Measurements from ENCODE around the gene CDH2. TPM values are rescaled to one million over a fixed set of nuclear protein-coding genes. Genes with fewer than 3 reads are reported as not detected.

The CDH2 gene
- total and polyA plus RNA-seq, 7 experiments from 2014 or later, result 0.05 to 0.45 (median 0.19) TPM; not detected in 2

DNA sequence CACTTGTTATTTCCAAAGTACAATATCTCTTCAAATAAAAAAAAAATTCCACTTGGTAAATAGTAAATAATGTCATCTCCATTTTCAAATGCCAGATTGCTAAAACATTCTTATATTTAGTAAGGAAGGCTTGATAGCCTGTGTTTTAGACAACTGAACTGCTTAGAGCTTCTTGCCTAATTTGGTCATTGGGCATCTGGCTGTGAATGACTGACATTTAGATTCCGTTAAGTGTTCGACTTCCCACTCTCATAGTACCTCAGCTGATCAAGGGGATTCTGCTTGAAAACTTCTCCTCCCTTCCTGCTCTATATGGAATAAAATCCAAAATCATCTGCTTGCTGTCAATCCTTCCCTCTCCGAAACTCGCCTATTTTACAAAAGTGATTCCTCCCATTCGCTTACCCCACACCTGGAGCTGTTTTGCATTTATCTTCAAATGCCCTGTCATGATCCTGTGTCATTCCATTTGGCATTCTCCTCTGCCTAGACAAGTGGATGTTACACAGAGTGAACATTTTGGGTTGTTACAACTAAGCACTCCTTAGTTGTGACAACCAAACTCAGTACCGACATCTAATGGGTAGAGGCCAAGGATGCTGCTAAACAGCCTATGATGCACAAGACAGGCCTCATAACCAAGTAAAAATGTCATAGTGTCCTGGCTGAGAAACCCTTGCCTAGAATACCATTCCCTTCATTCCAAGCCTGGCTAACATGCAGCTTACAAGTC, 181.0 kb downstream of the CDH2 start:
- Mint-ChIP-seq H3K27me3 (no peaks in the 10 kb centered on the region), H3K27ac (no peak overlapping the region), H3K36me3 (peaks cover 0 to 3% (median 0%) of the 10 kb centered on the region in 5 donors), H3K9me3 (peaks cover 0 to 12% (median 3%) of the 10 kb centered on the region in 11 donors), H3K4me1 (no peaks in the 10 kb centered on the region), H3K4me3 (no peak overlapping the region)
- H3K4me1 ChIP-seq (ENCODE audit: control insufficient read depth in 2 of 2, insufficient read depth in 2 of 2, low read length in 2 of 2), result no peaks in the 10 kb centered on the region
- H3K4me3 ChIP-seq (ENCODE audit: low read length), result no peak overlapping the region
- CTCF ChIA-PET, result no interaction called here
- no peak for DNase-seq
- no peaks in the 10 kb centered on the region for H3K36me3 ChIP-seq (ENCODE audit: control insufficient read depth in 2 of 3, insufficient read depth in 3 of 3, low read length in 3 of 3)
- no peaks in the 10 kb centered on the region for H3K27me3 ChIP-seq (ENCODE audit: control insufficient read depth in 2 of 2, insufficient read depth in 2 of 2, low read length in 2 of 2)
- POLR2A ChIA-PET, result no interaction called here
- intact Hi-C loops (cut with micrococcal nuclease), result no loop called here
- no peak for ATAC-seq
- H3K27ac ChIP-seq (ENCODE audit: low read depth, low read length), result no peak overlapping the region
- peaks cover 0 to 2% (median 0%) of the 10 kb centered on the region in 3 experiments for H3K9me3 ChIP-seq (ENCODE audit: control insufficient read depth in 2 of 3, low read length in 3 of 3)

DNA sequence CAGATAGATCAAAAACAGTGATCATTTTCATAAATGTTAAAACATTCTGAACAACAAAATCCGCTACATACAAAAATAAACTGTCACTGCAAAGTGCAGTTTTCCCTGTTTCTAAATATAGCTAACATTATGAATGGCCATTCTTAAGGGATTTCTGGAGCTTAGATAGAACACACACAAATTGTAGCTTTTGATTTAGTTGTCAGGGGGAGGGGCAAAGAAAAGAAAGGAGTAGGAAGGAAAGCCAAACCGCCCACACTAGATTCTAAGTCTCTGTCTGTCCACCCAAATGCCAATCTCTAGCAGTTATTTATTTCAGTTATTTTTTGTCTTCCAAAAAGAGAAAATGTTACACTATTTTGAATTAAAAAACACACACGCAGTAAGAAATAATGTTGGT, 182.4 kb downstream of the CDH2 start:
- H3K36me3 ChIP-seq (ENCODE audit: control insufficient read depth in 2 of 3, insufficient read depth in 3 of 3, low read length in 3 of 3), result no peaks in the 10 kb centered on the region
- ChIA-PET POLR2A (no interaction called here), CTCF (no interaction called here)
- no peak overlapping the region for H3K4me3 ChIP-seq (ENCODE audit: low read length)
- Mint-ChIP-seq H3K4me3 (no peak overlapping the region), H3K27me3 (no peaks in the 10 kb centered on the region), H3K9me3 (peaks cover 0 to 12% (median 3%) of the 10 kb centered on the region in 11 donors), H3K36me3 (peaks cover 0 to 3% (median 0%) of the 10 kb centered on the region in 5 donors), H3K4me1 (no peaks in the 10 kb centered on the region), H3K27ac (no peak overlapping the region)
- no peaks in the 10 kb centered on the region for H3K27me3 ChIP-seq (ENCODE audit: control insufficient read depth in 2 of 2, insufficient read depth in 2 of 2, low read length in 2 of 2)
- H3K27ac ChIP-seq (ENCODE audit: low read depth, low read length), result no peak overlapping the region
- no peak for DNase-seq
- ATAC-seq, result no peak
- peaks cover 0 to 2% (median 0%) of the 10 kb centered on the region in 3 experiments for H3K9me3 ChIP-seq (ENCODE audit: control insufficient read depth in 2 of 3, low read length in 3 of 3)
- H3K4me1 ChIP-seq (ENCODE audit: control insufficient read depth in 2 of 2, insufficient read depth in 2 of 2, low read length in 2 of 2), result no peaks in the 10 kb centered on the region
- intact Hi-C loops (cut with micrococcal nuclease), result no loop called here

DNA sequence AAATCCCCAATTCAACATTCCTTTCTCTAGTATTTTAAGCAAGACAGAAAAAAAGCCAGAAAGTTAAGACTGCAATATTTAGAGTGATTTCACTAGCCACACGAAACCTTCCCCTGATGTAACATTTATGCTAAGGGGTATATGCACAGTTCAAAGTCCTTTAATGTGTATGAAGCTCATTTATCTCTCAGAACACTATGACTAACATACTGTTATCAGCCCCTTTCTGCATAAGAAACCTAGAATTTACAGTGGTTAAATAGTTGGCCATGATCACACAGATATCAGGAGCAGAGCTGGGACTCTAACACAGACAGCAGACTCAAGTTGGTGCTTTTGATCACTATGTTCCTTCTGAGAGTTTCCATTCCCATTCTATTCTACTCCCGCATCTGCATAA, 185.5 kb downstream of the CDH2 start:
- ATAC-seq, result no peak
- intact Hi-C loops (cut with micrococcal nuclease), result no loop called here
- no peak for DNase-seq
- H3K4me1 Mint-ChIP-seq, result no peaks in the 10 kb centered on the region
- Histone ChIP-seq H3K9me3 (ENCODE audit: control insufficient read depth in 2 of 3, low read length in 3 of 3) (no peaks in the 10 kb centered on the region), H3K27me3 (ENCODE audit: control insufficient read depth in 2 of 2, insufficient read depth in 2 of 2, low read length in 2 of 2) (no peaks in the 10 kb centered on the region), H3K4me1 (ENCODE audit: control insufficient read depth in 2 of 2, insufficient read depth in 2 of 2, low read length in 2 of 2) (no peaks in the 10 kb centered on the region), H3K4me3 (ENCODE audit: low read length) (no peak overlapping the region), H3K36me3 (ENCODE audit: control insufficient read depth in 2 of 3, insufficient read depth in 3 of 3, low read length in 3 of 3) (no peaks in the 10 kb centered on the region), H3K27ac (ENCODE audit: low read depth, low read length) (no peak overlapping the region)
- H3K27ac Mint-ChIP-seq, result no peak overlapping the region
- CTCF ChIA-PET, result no interaction called here
- no peaks in the 10 kb centered on the region for H3K27me3 Mint-ChIP-seq
- peaks cover 0 to 3% (median 0%) of the 10 kb centered on the region in 5 donors for H3K36me3 Mint-ChIP-seq
- H3K9me3 Mint-ChIP-seq, result peaks cover 0 to 9% (median 0%) of the 10 kb centered on the region in 11 donors
- POLR2A ChIA-PET, result no interaction called here
- H3K4me3 Mint-ChIP-seq, result no peak overlapping the region

DNA sequence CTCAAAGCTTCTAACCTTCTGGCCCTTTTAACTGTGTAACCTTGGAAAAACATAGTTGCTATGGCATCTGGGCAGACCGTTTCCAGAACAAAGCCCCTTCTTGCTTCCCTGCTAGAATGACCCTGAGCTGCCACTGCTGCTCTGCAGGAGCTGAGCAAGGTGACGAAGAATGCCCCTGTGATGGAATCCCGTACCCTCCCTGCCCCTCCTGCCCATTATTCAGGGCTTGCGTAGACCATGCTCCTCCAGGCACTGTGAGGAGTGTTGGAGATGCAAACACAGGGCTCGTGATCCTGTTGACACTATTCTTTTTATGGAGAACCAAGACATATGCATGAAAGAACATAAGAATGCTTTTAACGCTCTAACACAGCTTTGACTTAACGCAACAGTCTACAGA, 191.1 kb downstream of the CDH2 start:
- POLR2A ChIA-PET, result no interaction called here
- H3K27ac Mint-ChIP-seq, result no peak overlapping the region
- DNase-seq (no peak), ATAC-seq (no peak)
- H3K4me3 Mint-ChIP-seq, result no peak overlapping the region
- Histone ChIP-seq H3K9me3 (ENCODE audit: control insufficient read depth in 2 of 3, low read length in 3 of 3) (no peaks in the 10 kb centered on the region), H3K27me3 (ENCODE audit: control insufficient read depth in 2 of 2, insufficient read depth in 2 of 2, low read length in 2 of 2) (no peaks in the 10 kb centered on the region), H3K4me1 (ENCODE audit: control insufficient read depth in 2 of 2, insufficient read depth in 2 of 2, low read length in 2 of 2) (no peaks in the 10 kb centered on the region), H3K4me3 (ENCODE audit: low read length) (no peak overlapping the region), H3K27ac (ENCODE audit: low read depth, low read length) (no peak overlapping the region), H3K36me3 (ENCODE audit: control insufficient read depth in 2 of 3, insufficient read depth in 3 of 3, low read length in 3 of 3) (no peaks in the 10 kb centered on the region)
- intact Hi-C loops (cut with micrococcal nuclease), result no loop called here
- CTCF ChIA-PET, result no interaction called here
- no peaks in the 10 kb centered on the region for H3K27me3 Mint-ChIP-seq
- H3K9me3 Mint-ChIP-seq, result peaks cover 0 to 10% (median 2%) of the 10 kb centered on the region in 11 donors
- H3K4me1 Mint-ChIP-seq, result no peaks in the 10 kb centered on the region
- peaks cover 0 to 3% (median 0%) of the 10 kb centered on the region in 5 donors for H3K36me3 Mint-ChIP-seq

DNA sequence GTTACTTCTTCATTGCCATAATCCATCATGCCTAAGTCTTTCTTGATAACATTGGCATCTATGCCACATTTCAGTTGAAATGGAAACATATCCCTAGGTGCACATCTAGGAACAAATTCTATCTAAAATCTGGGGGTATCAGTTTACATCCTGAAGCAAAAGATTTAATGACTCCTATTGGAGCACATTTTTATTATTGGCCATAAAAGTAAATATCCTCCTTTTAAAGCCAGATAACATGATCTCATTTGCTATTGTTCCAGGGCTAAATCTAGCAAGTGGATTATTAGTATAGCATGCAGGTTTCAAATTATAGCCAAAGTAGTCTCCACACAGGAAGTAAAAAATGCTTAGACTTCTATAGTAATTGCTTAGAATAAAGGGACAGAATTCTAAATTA, 193.2 kb downstream of the CDH2 start:
- H3K4me3 ChIP-seq (ENCODE audit: low read length), result no peak overlapping the region
- no peak overlapping the region for H3K27ac ChIP-seq (ENCODE audit: low read depth, low read length)
- Mint-ChIP-seq H3K4me3 (no peak overlapping the region), H3K36me3 (peaks cover 0 to 6% (median 0%) of the 10 kb centered on the region in 5 donors), H3K27ac (no peak overlapping the region), H3K27me3 (no peaks in the 10 kb centered on the region), H3K4me1 (no peaks in the 10 kb centered on the region), H3K9me3 (peaks cover 0 to 15% (median 4%) of the 10 kb centered on the region in 11 donors)
- H3K4me1 ChIP-seq (ENCODE audit: control insufficient read depth in 2 of 2, insufficient read depth in 2 of 2, low read length in 2 of 2), result no peaks in the 10 kb centered on the region
- DNase-seq (no peak), ATAC-seq (no peak)
- CTCF ChIA-PET, result no interaction called here
- POLR2A ChIA-PET, result no interaction called here
- intact Hi-C loops (cut with micrococcal nuclease), result no loop called here
- no peaks in the 10 kb centered on the region for H3K36me3 ChIP-seq (ENCODE audit: control insufficient read depth in 2 of 3, insufficient read depth in 3 of 3, low read length in 3 of 3)
- no peaks in the 10 kb centered on the region for H3K9me3 ChIP-seq (ENCODE audit: control insufficient read depth in 2 of 3, low read length in 3 of 3)
- H3K27me3 ChIP-seq (ENCODE audit: control insufficient read depth in 2 of 2, insufficient read depth in 2 of 2, low read length in 2 of 2), result no peaks in the 10 kb centered on the region

DNA sequence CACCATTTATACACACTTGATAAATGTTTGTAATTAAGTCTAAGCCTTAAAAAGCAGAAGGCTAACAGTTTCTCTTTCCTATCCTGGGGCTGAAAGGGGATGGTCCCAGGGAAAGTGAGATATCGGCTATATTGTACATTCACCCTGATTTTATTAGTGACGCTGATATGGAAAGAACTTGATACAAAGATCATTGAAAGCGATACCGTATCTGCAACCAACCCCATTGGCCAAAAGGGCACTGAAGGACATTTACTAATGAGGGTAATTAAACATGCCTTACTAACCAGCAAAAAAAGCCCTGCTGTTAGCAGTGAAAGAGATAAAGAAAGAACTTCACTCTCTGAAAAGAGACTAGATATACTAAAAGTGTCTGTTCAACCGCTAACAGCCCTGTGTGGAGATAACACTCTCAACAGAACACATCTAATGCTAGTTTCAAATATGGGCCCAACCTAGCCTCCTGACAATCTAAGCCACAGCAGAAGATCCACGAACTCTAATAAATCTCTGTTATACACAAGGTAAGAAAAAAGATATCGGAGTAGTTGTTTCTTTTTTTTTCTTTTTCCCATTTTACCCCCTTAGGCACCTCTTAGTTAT, 200.0 kb downstream of the CDH2 start:
- H3K9me3 ChIP-seq (ENCODE audit: control insufficient read depth in 2 of 3, low read length in 3 of 3), result no peaks in the 10 kb centered on the region
- H3K4me3 Mint-ChIP-seq, result no peak overlapping the region
- H3K4me3 ChIP-seq (ENCODE audit: low read length), result no peak overlapping the region
- H3K36me3 ChIP-seq (ENCODE audit: control insufficient read depth in 2 of 3, insufficient read depth in 3 of 3, low read length in 3 of 3), result no peaks in the 10 kb centered on the region
- DNase-seq, result no peak
- H3K4me1 Mint-ChIP-seq, result no peaks in the 10 kb centered on the region
- CTCF ChIA-PET, result no interaction called here
- no peaks in the 10 kb centered on the region for H3K27me3 Mint-ChIP-seq
- no peak overlapping the region for H3K27ac ChIP-seq (ENCODE audit: low read depth, low read length)
- ATAC-seq, result no peak
- no peaks in the 10 kb centered on the region for H3K27me3 ChIP-seq (ENCODE audit: control insufficient read depth in 2 of 2, insufficient read depth in 2 of 2, low read length in 2 of 2)
- H3K4me1 ChIP-seq (ENCODE audit: control insufficient read depth in 2 of 2, insufficient read depth in 2 of 2, low read length in 2 of 2), result no peaks in the 10 kb centered on the region
- POLR2A ChIA-PET, result no interaction called here
- H3K27ac Mint-ChIP-seq, result no peak overlapping the region
- peaks cover 0 to 12% (median 5%) of the 10 kb centered on the region in 11 donors for H3K9me3 Mint-ChIP-seq
- intact Hi-C loops (cut with micrococcal nuclease), result no loop called here
- peaks cover 0 to 3% (median 0%) of the 10 kb centered on the region in 5 donors for H3K36me3 Mint-ChIP-seq

DNA sequence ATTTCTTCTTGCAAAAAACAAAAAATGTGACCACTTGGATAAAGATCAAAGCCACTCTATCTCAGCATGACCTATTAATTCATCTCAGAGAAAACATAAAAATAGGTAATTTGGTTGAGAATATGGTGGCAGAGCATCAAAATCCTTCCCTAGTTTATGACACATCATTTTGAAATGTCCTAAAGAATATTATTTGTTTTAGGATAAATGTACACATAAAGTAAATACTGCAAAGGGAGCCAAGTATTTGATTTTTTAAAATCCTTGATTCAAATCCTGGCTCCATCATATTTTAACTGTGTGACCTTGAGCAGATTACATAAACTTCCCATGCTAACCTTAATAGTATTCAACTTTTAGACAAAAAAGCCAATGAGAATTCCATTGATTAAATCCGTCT, 206.6 kb downstream of the CDH2 start:
- ChIA-PET CTCF (no interaction called here), POLR2A (no interaction called here)
- Mint-ChIP-seq H3K27ac (no peak overlapping the region), H3K4me1 (no peaks in the 10 kb centered on the region), H3K4me3 (no peak overlapping the region), H3K36me3 (no peaks in the 10 kb centered on the region), H3K9me3 (peaks cover 0 to 8% (median 2%) of the 10 kb centered on the region in 11 donors), H3K27me3 (no peaks in the 10 kb centered on the region)
- intact Hi-C loops (cut with micrococcal nuclease), result no loop called here
- Histone ChIP-seq H3K4me1 (ENCODE audit: control insufficient read depth in 2 of 2, insufficient read depth in 2 of 2, low read length in 2 of 2) (no peaks in the 10 kb centered on the region), H3K4me3 (ENCODE audit: low read length) (no peak overlapping the region), H3K27me3 (ENCODE audit: control insufficient read depth in 2 of 2, insufficient read depth in 2 of 2, low read length in 2 of 2) (no peaks in the 10 kb centered on the region), H3K9me3 (ENCODE audit: control insufficient read depth in 2 of 3, low read length in 3 of 3) (no peaks in the 10 kb centered on the region), H3K27ac (ENCODE audit: low read depth, low read length) (no peak overlapping the region), H3K36me3 (ENCODE audit: control insufficient read depth in 2 of 3, insufficient read depth in 3 of 3, low read length in 3 of 3) (no peaks in the 10 kb centered on the region)
- DNase-seq (no peak), ATAC-seq (no peak)

Data from naive thymus-derived CD4-positive, alpha-beta T cell (primary cell).